HFFc6 (cell line): ENCODE measurements around the gene BICRAL. TPM values are rescaled to one million over a fixed set of nuclear protein-coding genes. Genes with fewer than 3 reads are reported as not detected.
"Not testable (repeated sequence)": the region's sequence is repeated elsewhere in the genome, so short reads cannot be mapped to it uniquely, and the experiment has no call there.

Experiments used
- DNase-seq: peaks from one replicate; pipeline ENCODE4 v3.0.0-alpha.2; 2018
- H3K27ac Mint-ChIP-seq: 2 replicates; pipeline ENCODE4 v1.8.0; 2020; ENCODE audit warnings: mild to moderate bottlenecking, mixed read lengths
- H3K27me3 Mint-ChIP-seq: 2 replicates; pipeline ENCODE4 v1.8.0; 2021; ENCODE audit warnings: mild to moderate bottlenecking, moderate library complexity, mixed read lengths; ENCODE audit not compliant: insufficient read depth
- H3K36me3 Mint-ChIP-seq: 2 replicates; pipeline ENCODE4 v1.8.0; 2021; ENCODE audit warnings: low read depth, mixed read lengths
- H3K4me1 Mint-ChIP-seq: 2 replicates; pipeline ENCODE4 v1.8.0; 2020; ENCODE audit warnings: low read depth, mixed read lengths
- H3K4me3 Mint-ChIP-seq: 2 replicates; pipeline ENCODE4 v1.8.0; 2020; ENCODE audit warnings: mild to moderate bottlenecking, moderate library complexity, mixed read lengths
- H3K9me3 Mint-ChIP-seq: 2 replicates; pipeline ENCODE4 v1.8.0; 2020; ENCODE audit warnings: mild to moderate bottlenecking, mixed read lengths
- CTCF ChIP-seq: fragments of 200-600 bp; sonication (generic); IDR thresholded peaks from 2 replicates; pipeline ENCODE4 v1.5.0; 2021; ENCODE audit warnings: antibody characterized with exemption, mild to moderate bottlenecking
- total RNA-seq, 6 experiments: library from RNA; stranded (reverse); fragmentation: NEBNext Ultra II Directional; extraction: Animal tissue kit (Norgen Biotek cat#: 25700); gene quantifications; 2 replicates in 1 of 6; 3 replicates in 5 of 6; pipeline ENCODE4 v1.2.3, GENCODE V29; 2021

The BICRAL gene
- total RNA-seq, 6 experiments from 2014 or later: 8.0 to 9.8 (median 9.4) TPM

- H3K4me3 Mint-ChIP-seq: peak overlapping the region; percentile 93
- no peak for TF ChIP-seq CTCF
- peak overlapping the region; percentile 97 for H3K27ac Mint-ChIP-seq
- peak; percentile 97 for DNase-seq
- H3K4me1 Mint-ChIP-seq: peaks cover 30% of the 10 kb centered on the region
- peaks cover 12% of the 10 kb centered on the region for H3K36me3 Mint-ChIP-seq
- H3K9me3 Mint-ChIP-seq: no peaks in the 10 kb centered on the region
- no peaks in the 10 kb centered on the region; the same call in 1 of the 2 replicates for H3K27me3 Mint-ChIP-seq
Observed at GRCh38 chr6:42890311-42891198, 108.7 kb downstream of the BICRAL start.

- H3K27ac Mint-ChIP-seq: peak overlapping the region; percentile 97
- no peak for TF ChIP-seq CTCF
- no peak for DNase-seq
- H3K9me3 Mint-ChIP-seq: no peaks in the 10 kb centered on the region
- H3K4me3 Mint-ChIP-seq: peak overlapping the region; percentile 93
- H3K27me3 Mint-ChIP-seq: no peaks in the 10 kb centered on the region; the same call in 1 of the 2 replicates
- peaks cover 30% of the 10 kb centered on the region for H3K4me1 Mint-ChIP-seq
- peaks cover 5% of the 10 kb centered on the region for H3K36me3 Mint-ChIP-seq
Observed at GRCh38 chr6:42891199-42891722, 109.4 kb downstream of the BICRAL start.

GRCh38 chr6:42894041-42894828 lies 112.4 kb downstream of the BICRAL start:
- not testable (repeated sequence) for DNase-seq, H3K4me3 Mint-ChIP-seq, H3K36me3 Mint-ChIP-seq, H3K27ac Mint-ChIP-seq, H3K9me3 Mint-ChIP-seq, H3K27me3 Mint-ChIP-seq
- H3K4me1 Mint-ChIP-seq: peaks cover 27% of the 10 kb centered on the region

- no peaks in the 10 kb centered on the region for H3K36me3 Mint-ChIP-seq
- no peak overlapping the region for H3K27ac Mint-ChIP-seq
- peaks cover 19% of the 10 kb centered on the region for H3K4me1 Mint-ChIP-seq
- no peak for TF ChIP-seq CTCF
- no peaks in the 10 kb centered on the region for H3K9me3 Mint-ChIP-seq
- no peak for DNase-seq
- no peak overlapping the region for H3K4me3 Mint-ChIP-seq
- no peaks in the 10 kb centered on the region for H3K27me3 Mint-ChIP-seq
Observed at GRCh38 chr6:42896178-42896719, 114.4 kb downstream of the BICRAL start.

- H3K4me3 Mint-ChIP-seq: peak overlapping the region; percentile 66
- H3K27ac Mint-ChIP-seq: no peak overlapping the region
- H3K36me3 Mint-ChIP-seq: no peaks in the 10 kb centered on the region
- no peaks in the 10 kb centered on the region for H3K27me3 Mint-ChIP-seq
- peak; percentile 51 for DNase-seq
- no peaks in the 10 kb centered on the region for H3K9me3 Mint-ChIP-seq
- peaks cover 32% of the 10 kb centered on the region for H3K4me1 Mint-ChIP-seq
- peak; percentile 93 for TF ChIP-seq CTCF
Observed at GRCh38 chr6:42898891-42899361, 117.1 kb downstream of the BICRAL start.
